Measurements from ENCODE around the gene XCR1. TPM values are rescaled to one million over a fixed set of nuclear protein-coding genes. Genes with fewer than 3 reads are reported as not detected.

The XCR1 gene
- total RNA-seq, 2 donors from 2014 or later = 0.04 to 0.05 TPM

DNA sequence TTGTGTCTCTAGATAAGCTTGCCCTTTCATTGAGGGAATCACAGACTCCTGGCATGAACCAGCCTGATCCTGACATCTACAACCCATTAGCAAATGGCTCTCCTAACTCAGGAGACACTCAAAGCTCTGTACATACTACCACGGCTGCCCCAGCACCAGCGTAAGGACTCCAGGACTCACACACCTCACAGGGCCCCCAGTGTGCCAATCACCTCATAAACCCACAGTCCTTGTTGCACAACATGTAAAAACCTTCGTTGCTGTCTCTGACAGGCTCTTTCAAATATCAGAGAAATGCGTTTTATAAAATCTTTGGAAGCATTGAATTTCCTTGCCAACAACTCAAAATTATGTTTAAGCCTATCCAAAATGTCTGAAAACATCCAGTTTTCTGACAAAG is 38.9 kb downstream of the XCR1 start:
- Mint-ChIP-seq H3K36me3 (ENCODE audit: low read depth) (peaks cover 21% of the 10 kb centered on the region), H3K4me1 (peaks cover 41% of the 10 kb centered on the region), H3K4me3 (peak overlapping the region; percentile 42), H3K27ac (peak overlapping the region; percentile 86), H3K9me3 (no peaks in the 10 kb centered on the region), H3K27me3 (no peaks in the 10 kb centered on the region)
- ATAC-seq (replicated peaks) = no peak

DNA sequence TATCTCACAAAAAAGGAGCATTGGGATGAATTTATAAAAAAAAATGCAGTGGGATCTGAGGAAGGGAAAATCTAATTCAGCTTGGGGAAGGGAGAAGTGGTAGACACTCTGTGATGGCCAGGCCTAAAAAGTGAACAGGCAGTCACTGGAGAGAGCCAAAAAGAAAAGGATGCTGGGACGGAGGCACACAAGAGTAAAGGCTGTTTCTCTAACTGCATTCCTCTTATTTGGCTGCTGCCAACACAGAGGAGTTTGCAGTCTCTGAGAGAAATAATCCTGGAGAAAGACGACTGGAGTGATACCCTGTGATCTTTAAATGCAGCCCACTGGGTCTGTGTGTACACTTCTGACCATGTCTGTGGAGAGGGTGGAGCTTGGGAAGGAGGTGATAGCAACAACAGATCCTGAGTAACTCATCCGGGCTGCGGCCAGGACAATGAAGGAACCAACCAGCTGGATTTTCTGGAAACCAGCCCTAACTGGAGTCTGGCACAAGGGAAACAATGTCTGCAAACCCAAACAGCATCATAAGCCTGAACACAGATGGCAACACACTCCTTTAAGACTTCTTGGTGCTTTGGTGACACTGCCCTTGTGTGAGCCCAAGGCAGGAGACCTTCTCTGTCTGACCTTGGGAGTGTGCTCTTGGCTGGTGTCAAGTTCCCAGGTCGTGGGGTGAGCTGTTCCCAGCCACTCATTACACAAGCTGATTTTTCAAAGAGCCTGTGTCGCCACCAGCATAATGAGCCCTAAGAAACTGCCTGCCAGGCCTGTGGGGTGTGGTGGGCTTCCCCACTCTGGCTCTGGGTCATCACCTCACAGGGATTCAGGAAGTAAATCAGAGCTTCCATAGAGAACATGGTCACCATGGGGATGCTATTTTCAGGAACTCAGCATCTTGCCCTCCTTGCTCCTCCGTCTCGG is 39.7 kb downstream of the XCR1 start:
- peak overlapping the region; percentile 42 for H3K4me3 Mint-ChIP-seq
- H3K36me3 Mint-ChIP-seq (ENCODE audit: low read depth) = peaks cover 28% of the 10 kb centered on the region
- H3K4me1 Mint-ChIP-seq = peaks cover 33% of the 10 kb centered on the region
- no peak for ATAC-seq (replicated peaks)
- H3K27me3 Mint-ChIP-seq = no peaks in the 10 kb centered on the region
- H3K9me3 Mint-ChIP-seq = no peaks in the 10 kb centered on the region
- H3K27ac Mint-ChIP-seq = peak overlapping the region; percentile 86

DNA sequence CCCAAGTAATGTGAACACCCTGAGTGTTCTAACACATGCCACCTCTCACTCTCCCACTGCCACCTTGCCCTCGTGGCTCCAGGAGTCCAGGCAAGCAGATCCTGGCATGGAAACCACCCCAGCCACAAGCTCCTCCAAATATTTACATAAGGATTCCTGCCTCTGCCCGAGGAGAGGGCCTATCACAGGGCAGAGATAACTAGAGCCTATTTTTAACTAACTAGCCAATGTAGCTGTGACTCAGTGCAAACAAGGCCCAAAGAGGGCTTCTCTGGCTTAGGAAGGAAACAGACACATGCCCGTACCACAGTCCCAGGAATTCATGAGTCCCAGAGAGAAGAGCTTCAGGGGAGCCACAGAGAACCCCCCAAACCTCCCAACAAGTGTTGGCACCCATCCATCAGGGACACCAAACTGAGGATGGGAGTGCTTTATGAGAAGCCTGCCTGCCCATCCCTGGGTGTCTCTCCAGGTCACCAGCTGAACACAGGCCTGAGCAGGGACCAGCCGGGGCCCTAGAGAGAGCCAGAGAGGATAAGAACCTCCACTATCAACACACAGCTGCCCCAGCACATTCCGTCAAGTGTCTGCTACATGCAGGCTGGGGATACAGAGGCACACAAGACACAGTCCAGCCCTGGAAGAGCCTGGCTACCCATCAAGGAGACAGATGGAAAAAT is 40.8 kb downstream of the XCR1 start:
- Mint-ChIP-seq H3K36me3 (ENCODE audit: low read depth) (peaks cover 40% of the 10 kb centered on the region), H3K27ac (peak overlapping the region; percentile 86), H3K9me3 (no peaks in the 10 kb centered on the region)

DNA sequence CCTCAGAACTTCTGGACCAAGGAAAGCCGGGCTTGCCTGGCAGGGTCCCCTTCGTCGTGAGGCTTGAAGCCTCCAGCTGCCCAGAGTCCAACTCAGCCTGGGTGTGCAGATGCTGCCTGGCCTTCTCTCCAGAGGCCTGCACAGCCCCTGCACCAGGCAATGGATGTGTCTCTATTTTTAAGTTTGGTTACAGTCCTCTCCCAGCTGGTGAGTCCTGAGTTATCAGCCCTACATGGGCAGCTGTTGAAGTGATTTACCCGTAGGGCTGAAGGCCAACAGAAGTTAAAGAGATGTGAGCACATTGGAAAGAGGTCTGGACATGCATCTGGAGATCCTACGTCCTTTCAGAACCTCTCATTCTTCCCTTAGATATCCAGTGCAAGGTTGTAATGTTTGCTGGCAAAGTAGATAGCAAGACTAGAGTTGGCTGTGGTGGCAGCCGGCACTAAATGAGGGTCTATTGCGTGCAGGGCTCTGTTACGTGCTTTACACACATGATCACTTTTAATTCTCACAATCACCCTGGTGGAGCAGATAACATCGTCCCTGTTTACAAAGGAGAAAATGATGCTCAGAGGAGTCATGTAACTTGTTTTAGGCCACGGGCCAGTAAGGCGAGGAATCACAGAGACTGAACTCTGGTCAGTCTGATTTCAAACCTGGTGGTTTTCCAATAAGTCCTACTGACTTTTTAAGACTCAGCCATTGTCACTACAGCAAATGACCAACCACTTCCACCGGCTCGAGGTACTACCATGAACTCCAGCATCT is 41.6 kb downstream of the XCR1 start:
- Mint-ChIP-seq H3K27me3 (no peaks in the 10 kb centered on the region), H3K4me3 (peak overlapping the region; percentile 29), H3K36me3 (ENCODE audit: low read depth) (peaks cover 47% of the 10 kb centered on the region), H3K4me1 (peaks cover 42% of the 10 kb centered on the region), H3K27ac (peak overlapping the region; percentile 86), H3K9me3 (no peaks in the 10 kb centered on the region)
- ATAC-seq (replicated peaks) = no peak

More for the DNA sequence above, 40.8 kb downstream of the XCR1 start:
- ATAC-seq (replicated peaks) = no peak
- Mint-ChIP-seq H3K4me3 (peak overlapping the region; percentile 42), H3K4me1 (peaks cover 36% of the 10 kb centered on the region), H3K27me3 (no peaks in the 10 kb centered on the region)

DNA sequence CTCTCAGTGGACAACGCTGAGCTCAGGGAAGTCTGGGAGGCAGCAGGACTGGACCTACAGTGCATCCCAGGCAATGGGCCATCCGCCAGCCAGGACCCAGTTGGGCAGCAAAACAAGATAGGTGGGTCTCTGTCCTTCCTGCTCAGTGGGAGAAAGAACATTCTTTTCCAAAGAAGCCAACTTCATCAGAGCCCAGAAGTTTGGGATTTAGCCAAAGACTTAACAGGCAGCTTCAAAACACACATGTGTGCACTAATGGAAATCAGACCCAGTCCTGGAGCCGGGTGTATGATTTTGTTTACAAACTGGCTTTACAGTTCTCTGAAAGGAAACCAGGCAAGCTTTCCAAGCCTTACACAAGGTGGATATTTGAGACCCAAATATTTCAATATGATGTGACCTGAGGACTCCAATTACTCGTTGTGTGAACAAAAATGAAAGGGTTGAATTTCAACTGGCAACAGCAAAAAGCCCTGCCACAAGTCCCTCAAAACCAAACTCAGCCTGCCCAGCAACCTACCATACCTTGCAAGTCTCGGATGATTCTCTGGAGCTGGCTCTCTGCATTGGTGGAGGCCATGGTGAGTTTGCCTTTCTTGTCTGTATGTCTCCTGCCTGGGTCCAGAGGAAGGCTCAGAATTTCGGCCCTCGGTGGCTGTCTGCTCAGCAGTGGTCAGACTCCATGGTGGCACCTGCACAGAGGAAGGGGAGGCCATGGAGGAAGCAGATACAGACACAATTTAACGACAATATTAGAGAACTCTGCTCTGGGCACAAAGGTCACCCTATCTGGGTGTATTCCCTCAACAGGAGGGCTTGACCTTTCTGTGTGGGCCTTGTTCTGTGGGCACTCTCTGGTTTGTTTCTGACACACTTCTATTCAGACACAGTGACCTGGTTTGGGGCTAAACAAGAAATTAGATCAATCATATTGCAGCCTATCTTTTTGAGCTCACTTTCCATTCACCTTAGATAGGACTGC is 42.7 kb downstream of the XCR1 start:
- Mint-ChIP-seq H3K4me1 (peaks cover 34% of the 10 kb centered on the region), H3K27me3 (no peaks in the 10 kb centered on the region), H3K9me3 (no peaks in the 10 kb centered on the region), H3K4me3 (peak overlapping the region; percentile 29), H3K27ac (peak overlapping the region; percentile 42), H3K36me3 (ENCODE audit: low read depth) (peaks cover 58% of the 10 kb centered on the region)
- ATAC-seq (replicated peaks) = no peak

DNA sequence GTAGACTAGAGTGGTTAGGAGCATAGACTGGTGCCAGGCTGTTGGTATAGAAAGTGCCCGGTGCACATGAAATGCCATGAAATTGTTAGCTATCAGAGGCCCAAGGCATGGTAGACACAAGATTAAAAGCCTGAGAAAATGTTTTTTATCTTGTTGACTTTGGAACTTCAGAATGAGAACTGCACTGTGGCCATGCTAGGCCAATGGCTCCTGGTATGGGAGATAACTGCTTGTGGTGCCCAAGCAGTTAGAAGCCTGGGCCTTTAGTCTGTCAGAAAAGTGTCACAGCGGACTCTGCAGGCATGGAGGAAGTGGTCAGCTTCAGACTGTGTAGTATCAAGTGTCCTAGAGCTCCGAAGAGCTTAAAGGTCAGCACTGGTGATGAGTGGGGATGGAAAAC is 43.5 kb downstream of the XCR1 start:
- Mint-ChIP-seq H3K27me3 (no peaks in the 10 kb centered on the region), H3K4me3 (peak overlapping the region; percentile 15), H3K36me3 (ENCODE audit: low read depth) (peaks cover 67% of the 10 kb centered on the region), H3K27ac (peak overlapping the region; percentile 32), H3K4me1 (peaks cover 31% of the 10 kb centered on the region), H3K9me3 (no peaks in the 10 kb centered on the region)
- ATAC-seq (replicated peaks) = no peak

DNA sequence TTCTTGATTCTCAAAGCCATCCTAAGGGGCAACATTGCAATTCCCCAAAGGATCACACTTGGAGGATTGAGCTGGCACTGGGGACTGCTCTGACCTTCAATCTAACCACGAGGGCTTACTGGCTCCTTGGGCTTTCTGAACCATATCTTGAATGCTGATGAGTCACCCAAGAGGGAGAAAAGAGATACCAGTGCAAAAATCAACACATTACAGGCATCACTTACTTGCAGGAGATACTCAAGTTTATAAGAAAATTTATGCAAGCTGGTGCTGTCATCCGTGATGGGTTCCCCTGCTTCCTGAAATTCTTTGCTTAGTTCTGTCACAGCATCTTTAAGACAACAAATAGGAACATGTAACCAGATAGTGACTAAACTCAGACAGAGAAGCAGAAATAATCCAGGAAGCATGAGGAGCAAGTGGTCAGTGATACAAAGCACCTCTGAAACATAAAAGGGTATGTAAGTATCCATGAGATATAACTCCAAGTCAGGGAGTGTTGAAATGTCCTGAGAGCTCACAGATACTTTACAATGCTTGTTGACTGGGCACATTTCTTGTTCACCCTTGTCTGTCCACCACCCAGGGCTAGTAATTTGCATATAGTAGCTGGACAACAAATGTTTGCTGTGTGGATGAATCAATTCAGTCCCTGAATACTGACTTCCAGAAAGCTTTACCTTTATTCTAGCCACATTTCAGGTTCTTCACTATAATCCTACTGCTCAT is 45.8 kb downstream of the XCR1 start:
- Mint-ChIP-seq H3K4me3 (peak overlapping the region; percentile 87), H3K27me3 (no peaks in the 10 kb centered on the region), H3K36me3 (ENCODE audit: low read depth) (peaks cover 88% of the 10 kb centered on the region), H3K4me1 (peaks cover 33% of the 10 kb centered on the region), H3K27ac (peak overlapping the region; percentile 98), H3K9me3 (peaks cover 4% of the 10 kb centered on the region)
- ATAC-seq (replicated peaks) = peak; percentile 71

DNA sequence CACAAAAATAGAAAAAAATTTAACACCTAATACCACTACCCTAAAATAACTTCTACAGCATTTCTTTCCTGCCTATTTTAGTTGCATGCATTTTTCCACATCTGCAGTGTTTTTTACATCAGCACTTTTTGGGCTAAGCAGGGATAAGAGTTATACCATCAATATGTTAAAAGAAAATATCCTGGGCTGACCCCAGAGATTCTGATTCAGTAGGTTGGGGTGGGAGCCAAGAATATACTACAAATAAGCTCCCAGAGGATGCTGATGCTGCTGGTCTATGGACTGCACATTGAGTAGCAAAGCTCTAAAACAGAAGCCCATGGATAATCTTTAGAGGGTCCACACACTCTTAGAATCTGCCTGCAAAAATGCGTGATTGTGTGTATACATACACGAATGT is 46.5 kb downstream of the XCR1 start:
- peaks cover 95% of the 10 kb centered on the region for H3K36me3 Mint-ChIP-seq (ENCODE audit: low read depth)
- ATAC-seq (replicated peaks) = no peak
- peaks cover 4% of the 10 kb centered on the region for H3K9me3 Mint-ChIP-seq
- H3K27me3 Mint-ChIP-seq = no peaks in the 10 kb centered on the region
- peak overlapping the region; percentile 87 for H3K4me3 Mint-ChIP-seq
- peak overlapping the region; percentile 98 for H3K27ac Mint-ChIP-seq
- H3K4me1 Mint-ChIP-seq = peaks cover 39% of the 10 kb centered on the region

DNA sequence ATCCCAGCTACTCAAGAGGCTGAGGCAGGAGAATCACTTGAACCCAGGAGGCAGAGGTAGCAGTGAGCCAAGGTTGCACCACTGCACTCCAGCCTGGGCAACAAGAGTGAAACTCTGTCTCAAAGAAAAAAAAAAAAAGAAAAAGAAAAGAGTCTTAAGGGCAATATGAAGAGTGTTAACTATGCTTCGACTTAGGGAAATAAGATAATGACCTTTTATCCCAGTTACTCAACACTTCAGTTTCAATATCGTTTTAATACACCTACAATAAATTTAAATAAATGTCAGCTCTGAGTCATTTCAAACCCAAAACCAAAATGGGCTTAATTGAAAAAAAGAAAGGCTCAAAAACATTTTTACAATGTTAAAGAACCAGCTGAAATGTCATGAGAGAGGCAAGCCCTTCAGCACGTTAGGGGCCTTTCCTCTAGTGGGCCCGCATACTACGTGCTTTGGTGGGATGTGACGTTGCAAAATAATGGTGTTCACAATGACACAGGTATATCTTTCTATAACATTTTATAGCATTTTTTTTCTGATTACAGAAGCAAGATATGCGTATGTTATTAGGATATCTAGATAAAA is 47.0 kb downstream of the XCR1 start:
- Mint-ChIP-seq H3K27me3 (no peaks in the 10 kb centered on the region), H3K4me3 (peak overlapping the region; percentile 87), H3K27ac (peak overlapping the region; percentile 98), H3K36me3 (ENCODE audit: low read depth) (peaks cover 99% of the 10 kb centered on the region), H3K4me1 (peaks cover 44% of the 10 kb centered on the region), H3K9me3 (peaks cover 4% of the 10 kb centered on the region)
- peak; percentile 37 for ATAC-seq (replicated peaks)

DNA sequence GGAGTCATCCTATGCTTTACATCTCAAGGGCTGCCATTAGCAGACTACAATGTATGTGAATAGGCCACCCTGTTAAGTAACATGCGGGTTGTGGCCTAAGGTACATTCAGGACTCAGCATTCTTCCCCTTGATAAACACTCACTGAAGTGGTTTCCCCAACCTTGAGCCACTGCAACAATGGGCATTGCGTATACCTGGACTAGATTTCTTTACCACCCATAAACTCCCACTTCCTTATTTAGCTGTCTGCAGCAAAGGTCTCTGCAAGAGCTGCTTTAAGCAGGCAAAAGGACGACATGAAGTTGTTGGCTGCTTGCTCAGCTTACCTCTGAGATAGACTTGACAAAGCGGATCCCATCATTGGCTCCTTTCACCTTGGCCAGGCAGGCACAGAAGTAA is 47.9 kb downstream of the XCR1 start:
- no peaks in the 10 kb centered on the region for H3K27me3 Mint-ChIP-seq
- peaks cover 44% of the 10 kb centered on the region for H3K4me1 Mint-ChIP-seq
- peaks cover 4% of the 10 kb centered on the region for H3K9me3 Mint-ChIP-seq
- peak overlapping the region; percentile 98 for H3K27ac Mint-ChIP-seq
- H3K36me3 Mint-ChIP-seq (ENCODE audit: low read depth) = peaks cover 99% of the 10 kb centered on the region
- ATAC-seq (replicated peaks) = no peak
- H3K4me3 Mint-ChIP-seq = peak overlapping the region; percentile 87

DNA sequence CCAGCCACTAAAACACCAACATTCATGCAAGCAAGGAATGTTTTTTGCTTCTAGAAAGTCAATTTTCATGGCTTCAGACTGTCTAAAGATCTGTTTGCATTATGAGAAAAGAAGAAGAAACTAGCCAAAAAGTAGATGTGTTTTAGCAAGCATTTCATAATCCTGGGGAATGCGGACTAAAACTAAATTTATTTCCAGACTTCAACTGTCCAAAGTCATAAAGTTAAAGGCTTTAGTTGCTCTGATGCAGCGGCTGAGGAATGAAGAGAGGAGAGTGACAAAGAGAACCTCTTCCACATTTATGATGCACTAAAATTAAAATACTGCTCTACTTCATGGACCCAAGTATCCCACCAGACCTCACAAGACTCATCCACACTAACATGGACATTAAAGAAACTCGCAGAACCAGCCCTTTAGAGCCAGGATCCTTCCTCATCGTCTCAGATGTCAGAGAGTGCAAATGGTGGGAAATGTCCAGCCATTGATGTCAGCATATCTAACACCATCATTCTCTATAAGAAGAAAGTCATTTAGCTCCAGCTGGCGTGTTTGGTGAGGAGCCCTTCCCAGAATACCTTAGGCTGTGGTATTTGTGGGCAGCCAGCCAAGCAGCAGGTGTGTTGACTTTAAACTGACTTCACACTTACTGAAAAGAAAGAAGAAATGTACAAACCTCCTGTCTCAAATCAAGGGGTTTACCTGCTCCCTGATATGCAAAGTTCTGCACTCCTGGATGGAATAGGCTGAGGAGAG is 49.1 kb downstream of the XCR1 start:
- Mint-ChIP-seq H3K27ac (peak overlapping the region; percentile 98), H3K36me3 (ENCODE audit: low read depth) (peaks cover 99% of the 10 kb centered on the region), H3K27me3 (no peaks in the 10 kb centered on the region), H3K4me3 (peak overlapping the region; percentile 87), H3K4me1 (peaks cover 44% of the 10 kb centered on the region), H3K9me3 (peaks cover 4% of the 10 kb centered on the region)
- ATAC-seq (replicated peaks) = peak; percentile 30
